HepG2 (cell line): ENCODE data around the gene LHPP. TPM values are rescaled to one million over a fixed set of nuclear protein-coding genes. Genes with fewer than 3 reads are reported as not detected.

Experiments used
- ARNT ChIP-seq: fragments of 450-650 bp; IDR thresholded peaks from 2 replicates; pipeline ENCODE4 v1.6.1; 2017
- ATF6 ChIP-seq: sonication (generic); formaldehyde crosslinking; conservative IDR thresholded peaks from 2 replicates; pipeline ENCODE4 v1.4.0; 2020; ENCODE audit warnings: missing genetic modification reagents
- GABPA ChIP-seq, 2 experiments: IDR thresholded peaks; 2 replicates each; pipeline ENCODE4 v1.6.1; 2011 to 2016; ENCODE audit warnings: low read depth in 2 of 2, low read length in 1 of 2, missing biosample characterization in 1 of 2, missing genetic modification characterization in 1 of 2
- MEIS2 ChIP-seq: sonication (generic); formaldehyde crosslinking; IDR thresholded peaks from 2 replicates; pipeline ENCODE4 v1.9.0; 2021; ENCODE audit warnings: mild to moderate bottlenecking, missing genetic modification reagents
- MIXL1 ChIP-seq: IDR thresholded peaks from 2 replicates; pipeline ENCODE4 v1.6.1; 2016
- NFIC ChIP-seq: IDR thresholded peaks from 2 replicates; pipeline ENCODE4 v1.6.1; 2012; ENCODE audit warnings: mild to moderate bottlenecking, low read length, inconsistent platforms
- PAX8 ChIP-seq: sonication (generic); formaldehyde crosslinking; IDR thresholded peaks from 2 replicates; pipeline ENCODE4 v1.8.0; 2022; ENCODE audit warnings: mild to moderate bottlenecking, missing genetic modification reagents, borderline replicate concordance
- PHF20 ChIP-seq: sonication (generic); formaldehyde crosslinking; IDR thresholded peaks from 2 replicates; pipeline ENCODE4 v1.5.0; 2020; ENCODE audit warnings: mild to moderate bottlenecking, missing genetic modification reagents
- USF2 ChIP-seq, 2 experiments: sonication (generic) in 1 of 2; formaldehyde crosslinking in 1 of 2; IDR thresholded peaks; 2 replicates each; pipeline versions ENCODE4 v1.5.1 to v1.6.1; 2011 to 2020; ENCODE audit warnings: borderline replicate concordance in 1 of 2, low read depth in 1 of 2, low read length in 1 of 2, mild to moderate bottlenecking in 1 of 2, missing genetic modification reagents in 1 of 2, moderate library complexity in 1 of 2
- ZBTB38 ChIP-seq: sonication (generic); formaldehyde crosslinking; IDR thresholded peaks from 2 replicates; pipeline ENCODE4 v1.5.1; 2020; ENCODE audit warnings: mild to moderate bottlenecking, missing genetic modification reagents
- ZHX2 ChIP-seq, 2 experiments: sonication (generic) in 1 of 2; formaldehyde crosslinking in 1 of 2; IDR thresholded peaks; 2 replicates each; pipeline versions ENCODE4 v1.6.1 to v1.9.0; 2014 to 2022; ENCODE audit warnings: antibody characterized with exemption in 1 of 2, borderline replicate concordance in 1 of 2, inconsistent platforms in 1 of 2, low read depth in 1 of 2, missing genetic modification reagents in 1 of 2
- ZNF276 ChIP-seq: sonication (generic); formaldehyde crosslinking; IDR thresholded peaks from 2 replicates; pipeline ENCODE4 v1.4.0; 2020; ENCODE audit warnings: mild to moderate bottlenecking, low read depth, missing genetic modification reagents
- ZNF746 ChIP-seq: sonication (generic); formaldehyde crosslinking; IDR thresholded peaks from 2 replicates; pipeline ENCODE4 v1.8.0; 2022; ENCODE audit warnings: mild to moderate bottlenecking, missing genetic modification reagents
- ZNF776 ChIP-seq: sonication (generic); formaldehyde crosslinking; IDR thresholded peaks from 2 replicates; pipeline ENCODE4 v1.4.0; 2020; ENCODE audit warnings: mild to moderate bottlenecking, missing genetic modification reagents
- ZSCAN20 ChIP-seq: sonication (generic); formaldehyde crosslinking; IDR thresholded peaks from 2 replicates; pipeline ENCODE4 v1.4.0; 2020; ENCODE audit warnings: missing genetic modification reagents, mild to moderate bottlenecking, borderline replicate concordance
- polyA plus RNA-seq, 8 experiments: library from polyadenylated mRNA; depleted of rRNA in 3 of 8; stranded (reverse) in 7 of 8; unstranded in 1 of 8; fragments of >200 nt; fragmentation: Illumina TruSeq in 4 of 8; extraction: Trizol in 4 of 8; gene quantifications; 2 replicates each; pipeline versions ENCODE4 v1.2.1 to v1.2.3, GENCODE V29; 2011 to 2016; ENCODE audit warnings: low read depth in 4 of 8, missing spikeins in 1 of 8, mixed read lengths in 1 of 8; ENCODE audit not compliant: insufficient read depth in 1 of 8
- total RNA-seq, 5 experiments: library from RNA; depleted of rRNA; stranded (reverse); fragments of >200 nt; fragmentation: Illumina TruSeq; extraction: Trizol; gene quantifications; 2 replicates each; pipeline ENCODE4 v1.2.3, GENCODE V29; 2016; ENCODE audit warnings: low read depth in 1 of 5

Gene LHPP
- total and polyA plus RNA-seq, 2 of the 13 experiments (the other 11 are each of a cell fraction or from before 2014, with no cell fraction given): 5.2 to 13.1 TPM

GRCh38 chr10:124470544-124471434, 9.2 kb downstream of the LHPP start (continued):
- peak; percentile 79; the same call in 1 of the 2 replicates for TF ChIP-seq NFIC
- TF ChIP-seq ZSCAN20: 0 out of 2 replicates have a peak, but pooled peaks have one; percentile 32
- peak; percentile 44; the same call in 1 of the 2 replicates for TF ChIP-seq ZBTB38 (CRISPR knock-in tag)
- TF ChIP-seq GABPA (IDR thresholded peaks at IDR 0.05; ENCODE audit: low read depth, low read length): no peak
- no peak for TF ChIP-seq GABPA (CRISPR knock-in tag; IDR thresholded peaks at IDR 0.05; ENCODE audit: low read depth)
- peak; percentile 96 for TF ChIP-seq ZNF746 (CRISPR knock-in tag)
- no peak for TF ChIP-seq ZNF276 (CRISPR knock-in tag)
- no peak for TF ChIP-seq PHF20 (CRISPR knock-in tag)
- no peak for TF ChIP-seq PAX8 (CRISPR knock-in tag)
- TF ChIP-seq ARNT: no peak
- peak; percentile 83 for TF ChIP-seq ZHX2 (IDR thresholded peaks at IDR 0.05; ENCODE audit: low read depth)
- TF ChIP-seq ZHX2 (CRISPR knock-in tag; IDR thresholded peaks at IDR 0.05; ENCODE audit: borderline replicate concordance): no peak
- peak; percentile 72; the same call in 1 of the 2 replicates for TF ChIP-seq MIXL1
- peak; percentile 97 for TF ChIP-seq MEIS2 (CRISPR knock-in tag)
- TF ChIP-seq ZNF776 (CRISPR knock-in tag): no peak
- TF ChIP-seq USF2 (IDR thresholded peaks at IDR 0.05; ENCODE audit: low read depth, low read length): no peak
- TF ChIP-seq USF2 (CRISPR knock-in tag; IDR thresholded peaks at IDR 0.05; ENCODE audit: borderline replicate concordance): no peak
- TF ChIP-seq ATF6 (CRISPR knock-in tag): no peak
